Esophagus muscularis mucosa (tissue), 4 donors: ENCODE results near the gene PODXL2. TPM values are rescaled to one million over a fixed set of nuclear protein-coding genes. Genes with fewer than 3 reads are reported as not detected.

Experiments
- DNase-seq: peaks from one replicate; pipeline ENCODE4 v3.0.0-alpha.2; 2017; ENCODE audit errors: extremely low spot score
- H3K27ac ChIP-seq, 4 donors: fragments of 200-600 bp; sonication (generic); replicated peaks in 1 of 4; 1 replicate in 3 of 4; 2 replicates in 1 of 4; pipeline ENCODE4 v1.5.1; 2016 to 2019; ENCODE audit warnings: mild to moderate bottlenecking in 1 of 4
- H3K27me3 ChIP-seq, 4 donors: fragments of 200-600 bp; sonication (generic); one replicate each; pipeline versions ENCODE4 v1.5.1 to v1.6.0; 2016 to 2019
- H3K36me3 ChIP-seq, 4 donors: fragments of 200-600 bp; sonication (generic); one replicate each; pipeline ENCODE4 v1.5.1; 2016 to 2019
- H3K4me1 ChIP-seq, 4 donors: fragments of 200-600 bp; sonication (generic); one replicate each; pipeline ENCODE4 v1.5.1; 2016 to 2019
- H3K4me3 ChIP-seq, 4 donors: fragments of 200-600 bp; sonication (generic); 1 replicate in 2 of 4; 2 replicates in 2 of 4; pipeline ENCODE4 v1.5.1; 2016 to 2019; ENCODE audit warnings: mild to moderate bottlenecking in 4 of 4, moderate library complexity in 1 of 4
- H3K9me3 ChIP-seq, 4 donors: fragments of 200-600 bp; sonication (generic); 1 replicate in 3 of 4; 2 replicates in 1 of 4; pipeline ENCODE4 v1.5.1; 2016 to 2019
- EP300 ChIP-seq: sonication (generic); formaldehyde crosslinking; IDR thresholded peaks from one replicate; pipeline ENCODE4 v1.6.1; 2017; ENCODE audit warnings: antibody characterized with exemption
- POLR2A ChIP-seq: fragments of 450-650 bp; IDR thresholded peaks from one replicate; pipeline ENCODE4 v1.6.1; 2017; ENCODE audit warnings: antibody characterized with exemption, moderate library complexity, mild to moderate bottlenecking, low read depth
- POLR2AphosphoS5 ChIP-seq, 2 donors: sonication (generic); formaldehyde crosslinking; IDR thresholded peaks; one replicate each; pipeline ENCODE4 v1.6.1; 2017; ENCODE audit warnings: antibody characterized with exemption in 2 of 2
- WGBS: methylation state at CpG from one replicate; pipeline ENCODE4 v1.1.5; 2018; 5-methylcytosine and 5-hydroxymethylcytosine counted together
- intact Hi-C: fragments of 100-400 bp; cut with DNase I; formaldehyde crosslinking; loops from one replicate; pipeline ENCODE4 v1.15.1; 2023
- total RNA-seq, 4 donors: library from RNA; depleted of rRNA; stranded (reverse); fragments of >200 nt; gene quantifications; one replicate each; pipeline versions ENCODE4 v1.1.0 to v1.2.1, GENCODE V29; 2016
- TF ChIP-seq, protein P1 (sequence below), 3 experiments: fragments of 200-600 bp in 2 of 3; fragments of 450-650 bp in 1 of 3; sonication (generic) in 2 of 3; IDR thresholded peaks; one replicate each; pipeline ENCODE4 v1.5.1; 2017 to 2019; ENCODE audit warnings: antibody characterized with exemption in 3 of 3, mild to moderate bottlenecking in 2 of 3, moderate library complexity in 1 of 3

PODXL2 gene
- total RNA-seq, 4 donors from 2014 or later = 1.7 to 3.1 (median 2.5) TPM

DNA sequence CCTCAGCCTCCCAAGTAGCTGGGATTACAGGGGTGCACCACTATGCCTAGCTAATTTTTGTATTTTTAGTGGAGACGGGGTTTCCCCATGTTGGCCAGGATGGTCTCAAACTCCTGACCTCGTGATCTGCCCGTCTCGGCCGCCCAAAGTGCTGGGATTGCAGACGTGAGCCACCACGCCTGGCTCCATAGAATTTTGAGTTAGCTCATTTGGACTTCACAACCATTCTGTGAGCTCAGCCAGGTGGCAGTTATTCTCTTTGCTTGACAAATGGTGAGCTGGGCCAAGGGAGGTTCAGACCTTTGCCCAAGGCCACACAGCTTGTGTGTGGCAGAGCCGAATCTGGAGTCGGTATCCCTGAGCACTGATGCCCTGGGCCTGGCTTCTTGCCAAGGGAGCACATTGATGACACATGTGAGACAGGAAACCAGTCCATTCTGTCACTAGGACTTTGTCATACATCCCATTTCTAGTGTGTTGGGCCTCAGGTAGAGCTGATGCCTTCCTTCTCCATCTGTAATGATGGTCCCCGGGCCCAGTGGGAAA, 17.6 kb downstream of the PODXL2 start:
- no peaks in the 10 kb centered on the region for H3K36me3 ChIP-seq
- WGBS = 98% methylated on average over 10 of the region's 10 CpGs
- H3K4me1 ChIP-seq = no peaks in the 10 kb centered on the region
- DNase-seq = no peak
- no peak overlapping the region for H3K4me3 ChIP-seq
- no peaks in the 10 kb centered on the region for H3K9me3 ChIP-seq
- no peaks in the 10 kb centered on the region for H3K27me3 ChIP-seq
- TF ChIP-seq POLR2AphosphoS5 (IDR thresholded peaks at IDR 0.05) = no peak
- TF ChIP-seq, protein P1, sequence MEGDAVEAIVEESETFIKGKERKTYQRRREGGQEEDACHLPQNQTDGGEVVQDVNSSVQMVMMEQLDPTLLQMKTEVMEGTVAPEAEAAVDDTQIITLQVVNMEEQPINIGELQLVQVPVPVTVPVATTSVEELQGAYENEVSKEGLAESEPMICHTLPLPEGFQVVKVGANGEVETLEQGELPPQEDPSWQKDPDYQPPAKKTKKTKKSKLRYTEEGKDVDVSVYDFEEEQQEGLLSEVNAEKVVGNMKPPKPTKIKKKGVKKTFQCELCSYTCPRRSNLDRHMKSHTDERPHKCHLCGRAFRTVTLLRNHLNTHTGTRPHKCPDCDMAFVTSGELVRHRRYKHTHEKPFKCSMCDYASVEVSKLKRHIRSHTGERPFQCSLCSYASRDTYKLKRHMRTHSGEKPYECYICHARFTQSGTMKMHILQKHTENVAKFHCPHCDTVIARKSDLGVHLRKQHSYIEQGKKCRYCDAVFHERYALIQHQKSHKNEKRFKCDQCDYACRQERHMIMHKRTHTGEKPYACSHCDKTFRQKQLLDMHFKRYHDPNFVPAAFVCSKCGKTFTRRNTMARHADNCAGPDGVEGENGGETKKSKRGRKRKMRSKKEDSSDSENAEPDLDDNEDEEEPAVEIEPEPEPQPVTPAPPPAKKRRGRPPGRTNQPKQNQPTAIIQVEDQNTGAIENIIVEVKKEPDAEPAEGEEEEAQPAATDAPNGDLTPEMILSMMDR (IDR thresholded peaks at IDR 0.05) = no peak
- no peak for TF ChIP-seq POLR2A
- TF ChIP-seq EP300 = no peak
- H3K27ac ChIP-seq = no peak overlapping the region
- intact Hi-C loops = no loop called here

DNA sequence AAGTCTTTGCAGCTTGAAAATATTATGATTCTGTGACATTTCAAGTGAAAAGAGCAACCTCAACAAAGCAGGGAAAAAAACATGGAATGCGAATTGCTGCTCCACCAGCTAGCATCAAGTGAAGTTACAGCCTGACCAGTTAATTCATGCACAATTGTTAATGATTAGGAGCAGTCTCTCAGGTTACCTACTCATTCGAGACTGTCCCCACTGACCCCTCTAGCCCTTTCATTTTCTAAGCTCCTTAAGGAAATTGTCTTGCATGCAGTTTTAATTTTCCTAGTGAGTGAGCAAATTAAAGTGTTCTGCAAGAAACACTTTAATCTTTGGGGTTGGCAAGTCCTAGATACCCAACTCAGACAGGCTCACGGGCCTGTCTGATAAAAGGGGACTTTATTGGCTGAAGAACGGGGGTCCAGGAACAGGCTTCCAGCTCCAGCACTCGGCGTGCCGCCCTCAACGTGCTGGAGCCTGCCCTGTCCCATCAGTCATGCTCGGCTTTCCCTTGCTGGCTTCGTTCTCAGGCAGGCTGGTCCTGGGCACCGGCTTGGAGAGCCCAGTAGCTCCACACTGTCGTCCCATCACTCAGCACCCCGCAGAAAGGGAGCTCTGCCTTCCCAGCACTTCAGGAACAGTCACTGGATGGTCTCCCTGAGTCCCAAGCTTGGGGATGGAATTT, 18.3 kb downstream of the PODXL2 start:
- Histone ChIP-seq H3K27me3 (no peaks in the 10 kb centered on the region), H3K4me1 (peaks cover 2% of the 10 kb centered on the region in 4 donors), H3K9me3 (no peaks in the 10 kb centered on the region), H3K4me3 (no peak overlapping the region), H3K27ac (no peak overlapping the region), H3K36me3 (no peaks in the 10 kb centered on the region)
- WGBS = 78% methylated on average over 13 of the region's 13 CpGs
- intact Hi-C loops = no loop called here
- DNase-seq = no peak
- no peak for TF ChIP-seq POLR2A
- no peak for TF ChIP-seq POLR2AphosphoS5 (IDR thresholded peaks at IDR 0.05)
- TF ChIP-seq EP300 = no peak

DNA sequence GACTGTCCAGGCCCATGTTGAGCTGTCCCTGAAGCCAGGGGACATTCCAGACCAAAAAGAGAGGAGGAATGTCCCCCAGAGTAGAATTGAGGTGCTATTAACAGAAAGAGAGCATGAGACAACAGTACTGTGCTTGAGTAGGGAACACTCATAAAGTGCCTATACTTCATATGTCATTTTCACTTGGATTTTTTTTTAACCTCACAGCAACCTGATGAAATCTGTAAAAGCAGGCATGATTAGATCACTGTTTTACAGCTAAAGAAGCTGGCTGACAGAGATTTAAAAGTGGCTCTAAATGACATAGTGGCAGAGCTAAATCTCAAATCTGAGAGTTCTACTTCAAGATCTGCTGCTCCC, 18.8 kb downstream of the PODXL2 start:
- no peak for TF ChIP-seq POLR2A
- TF ChIP-seq, protein P1 (IDR thresholded peaks at IDR 0.05) = no peak
- no peak for TF ChIP-seq POLR2AphosphoS5 (IDR thresholded peaks at IDR 0.05)
- TF ChIP-seq EP300 = no peak
- no peaks in the 10 kb centered on the region for H3K9me3 ChIP-seq
- intact Hi-C loops = no loop called here
- no peak for DNase-seq
- H3K4me3 ChIP-seq = no peak overlapping the region
- H3K27me3 ChIP-seq = no peaks in the 10 kb centered on the region
- no peaks in the 10 kb centered on the region for H3K36me3 ChIP-seq
- H3K27ac ChIP-seq = no peak overlapping the region
- peaks cover 4 to 6% (median 5%) of the 10 kb centered on the region in 4 donors for H3K4me1 ChIP-seq

DNA sequence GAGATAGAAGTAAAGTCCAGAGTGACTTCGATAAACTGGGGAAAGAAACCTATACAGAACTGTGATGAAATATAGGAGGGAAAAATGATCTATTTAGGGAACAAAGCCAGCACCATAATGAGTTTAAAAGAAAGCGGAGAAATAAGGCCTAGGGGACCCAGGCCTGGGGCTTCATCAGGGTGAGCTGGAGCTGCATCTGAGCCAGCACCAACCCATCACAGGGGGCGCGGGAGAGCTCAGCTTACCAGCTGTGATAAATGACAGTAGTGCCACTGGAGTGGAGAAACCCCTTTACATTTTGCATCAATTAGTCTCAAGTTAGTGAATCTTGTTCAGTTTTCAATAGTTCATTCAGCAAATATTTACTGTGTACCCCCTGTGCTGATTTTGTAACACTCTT, 21.3 kb downstream of the PODXL2 start:
- no peaks in the 10 kb centered on the region for H3K36me3 ChIP-seq
- TF ChIP-seq, protein P1 (IDR thresholded peaks at IDR 0.05) = no peak
- no peak for TF ChIP-seq POLR2A
- WGBS = 96% methylated on average over 4 of the region's 4 CpGs
- H3K4me1 ChIP-seq = peaks cover 4 to 6% (median 5%) of the 10 kb centered on the region in 4 donors
- intact Hi-C loops = loop anchor here (5.0 kb wide), 1 partner anchor 322 kb away; no protein-coding TSS in a partner anchor
- H3K4me3 ChIP-seq = no peak overlapping the region
- H3K27ac ChIP-seq = no peak overlapping the region
- DNase-seq = no peak
- H3K27me3 ChIP-seq = no peaks in the 10 kb centered on the region
- no peaks in the 10 kb centered on the region for H3K9me3 ChIP-seq

DNA sequence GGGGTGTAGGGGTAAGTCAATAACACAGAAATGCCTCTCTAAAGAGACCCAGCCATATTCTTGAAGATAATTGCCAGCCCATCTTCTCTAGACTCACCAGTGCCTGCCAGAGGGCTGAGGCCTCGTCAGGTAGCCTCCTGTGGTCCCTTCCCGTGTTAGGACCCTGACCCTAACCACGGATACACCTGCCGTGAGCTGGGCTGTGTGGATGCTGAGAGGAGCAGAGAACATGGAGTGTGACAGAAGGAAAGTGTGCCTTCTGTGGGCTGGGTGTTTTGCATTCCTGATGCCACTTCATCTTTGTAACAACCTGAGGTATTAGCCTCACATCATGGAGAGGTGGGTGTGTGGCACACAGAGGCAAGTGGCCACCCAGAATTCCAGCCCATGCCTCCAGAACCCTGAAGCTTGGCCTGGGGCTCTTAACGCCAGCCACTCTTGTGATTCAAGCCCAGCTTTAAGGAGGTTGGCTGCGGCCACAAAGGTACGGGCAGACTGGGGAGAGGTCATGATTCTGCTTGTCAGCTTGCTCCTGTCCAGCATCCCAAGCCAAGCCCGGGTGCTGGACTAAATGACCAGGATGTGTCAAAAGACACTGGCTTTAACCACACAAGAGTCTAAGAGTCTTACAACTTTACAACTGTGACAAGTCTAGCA, 22.7 kb downstream of the PODXL2 start:
- Histone ChIP-seq H3K9me3 (no peaks in the 10 kb centered on the region), H3K27me3 (no peaks in the 10 kb centered on the region), H3K4me1 (peaks cover 4 to 14% (median 12%) of the 10 kb centered on the region in 4 donors), H3K36me3 (no peaks in the 10 kb centered on the region), H3K27ac (no peak overlapping the region), H3K4me3 (no peak overlapping the region)
- TF ChIP-seq POLR2A (no peak), POLR2AphosphoS5 (IDR thresholded peaks at IDR 0.05) (no peak), EP300 (no peak)
- TF ChIP-seq, protein P1 (IDR thresholded peaks at IDR 0.05) = no peak
- DNase-seq = no peak
- intact Hi-C loops = loop anchor here (2.0 to 5.0 kb wide), 2 partner anchors 181 to 321 kb away; no protein-coding TSS in a partner anchor
- 73% methylated on average over 8 of the region's 8 CpGs for WGBS
